Activated CD4-positive, alpha-beta memory T cell treated with anti-CD3 and anti-CD28 coated beads for 36 hours (primary cell): ENCODE results near the gene FBXO27. TPM values are rescaled to one million over a fixed set of nuclear protein-coding genes. Genes with fewer than 3 reads are reported as not detected.
"Not testable (repeated sequence)": the region's sequence is repeated elsewhere in the genome, so short reads cannot be mapped to it uniquely, and the experiment has no call there.

Experiments used
- CTCF ChIA-PET: fragments of 350-600 bp; sonication (Branson Sonifier 250); formaldehyde crosslinking; loops from one replicate; lab custom pipeline; 2021; ENCODE audit warnings: antibody characterized with exemption, inconsistent platforms; lab: Charles Lee
- POLR2A ChIA-PET: fragments of 350-600 bp; sonication (Branson Sonifier 250); formaldehyde crosslinking; loops from one replicate; lab custom pipeline; 2021; ENCODE audit warnings: antibody characterized with exemption; lab: Charles Lee
- DNase-seq: peaks from one replicate; pipeline ENCODE4 v3.0.0-alpha.2; 2020
- H3K27ac Mint-ChIP-seq: one replicate; pipeline ENCODE4 v1.8.0; 2021; ENCODE audit warnings: mixed read lengths
- H3K27me3 Mint-ChIP-seq: one replicate; pipeline ENCODE4 v1.8.0; 2021; ENCODE audit warnings: mixed read lengths
- H3K36me3 Mint-ChIP-seq: one replicate; pipeline ENCODE4 v1.8.0; 2021; ENCODE audit warnings: mixed read lengths
- H3K4me1 Mint-ChIP-seq: one replicate; pipeline ENCODE4 v1.8.0; 2021; ENCODE audit warnings: low read depth, mixed read lengths
- H3K4me3 Mint-ChIP-seq: one replicate; pipeline ENCODE4 v1.8.0; 2021; ENCODE audit warnings: mild to moderate bottlenecking, mixed read lengths
- H3K9me3 Mint-ChIP-seq: one replicate; pipeline ENCODE4 v1.8.0; 2021; ENCODE audit warnings: mixed read lengths
- intact Hi-C: fragments of 100-400 bp; cut with micrococcal nuclease; formaldehyde crosslinking; loops from one replicate; pipeline ENCODE4 v1.15.1; 2023
- total RNA-seq, 2 experiments: library from RNA; stranded (reverse); gene quantifications; one replicate each; pipeline ENCODE4 v1.2.3, GENCODE V29; 2021

The FBXO27 gene
- total RNA-seq, 2 experiments from 2014 or later: 2.2 to 2.4 TPM

- Mint-ChIP-seq H3K9me3 (no peaks in the 10 kb centered on the region), H3K4me1 (peaks cover 4% of the 10 kb centered on the region), H3K4me3 (no peak overlapping the region), H3K27ac (no peak overlapping the region), H3K36me3 (no peaks in the 10 kb centered on the region), H3K27me3 (peaks cover 24% of the 10 kb centered on the region)
- DNase-seq: no peak
- ChIA-PET POLR2A (no interaction called here), CTCF (no interaction called here)
- intact Hi-C loops: no loop called here
Observed at GRCh38 chr19:39003796-39004195, 28.6 kb downstream of the FBXO27 start.

GRCh38 chr19:39003188-39003587 lies 29.2 kb downstream of the FBXO27 start:
- peaks cover 21% of the 10 kb centered on the region for H3K27me3 Mint-ChIP-seq
- H3K36me3 Mint-ChIP-seq: no peaks in the 10 kb centered on the region
- no peak for DNase-seq
- POLR2A ChIA-PET: no interaction called here
- CTCF ChIA-PET: no interaction called here
- H3K9me3 Mint-ChIP-seq: no peaks in the 10 kb centered on the region
- intact Hi-C loops: no loop called here
- peaks cover 4% of the 10 kb centered on the region for H3K4me1 Mint-ChIP-seq
- no peak overlapping the region for H3K27ac Mint-ChIP-seq
- no peak overlapping the region for H3K4me3 Mint-ChIP-seq

GRCh38 chr19:39001041-39001440 lies 31.3 kb downstream of the FBXO27 start:
- POLR2A ChIA-PET: no interaction called here
- Mint-ChIP-seq H3K36me3 (no peaks in the 10 kb centered on the region), H3K27me3 (peaks cover 18% of the 10 kb centered on the region), H3K4me3 (no peak overlapping the region), H3K4me1 (no peaks in the 10 kb centered on the region), H3K9me3 (no peaks in the 10 kb centered on the region), H3K27ac (no peak overlapping the region)
- intact Hi-C loops: no loop called here
- no peak for DNase-seq
- CTCF ChIA-PET: interaction anchor here (0.6 kb wide), 1 partner anchor 18 kb away, joined by 3 read pairs; no protein-coding TSS in a partner anchor

- intact Hi-C loops, DNase-seq, H3K9me3 Mint-ChIP-seq, H3K36me3 Mint-ChIP-seq, CTCF ChIA-PET, POLR2A ChIA-PET, H3K27ac Mint-ChIP-seq, H3K4me1 Mint-ChIP-seq, H3K4me3 Mint-ChIP-seq: not testable (repeated sequence)
- peaks cover 19% of the 10 kb centered on the region for H3K27me3 Mint-ChIP-seq
Observed at GRCh38 chr19:38997576-38997975, 34.8 kb downstream of the FBXO27 start.

- Mint-ChIP-seq H3K27ac (no peak overlapping the region), H3K4me3 (no peak overlapping the region), H3K9me3 (no peaks in the 10 kb centered on the region), H3K36me3 (no peaks in the 10 kb centered on the region), H3K27me3 (peaks cover 31% of the 10 kb centered on the region), H3K4me1 (no peaks in the 10 kb centered on the region)
- CTCF ChIA-PET: no interaction called here
- POLR2A ChIA-PET: no interaction called here
- intact Hi-C loops: no loop called here
- DNase-seq: no peak
Observed at GRCh38 chr19:38993271-38993670, 39.1 kb downstream of the FBXO27 start.

- intact Hi-C loops: no loop called here
Observed at GRCh38 chr19:38990949-38991697, 41.2 kb downstream of the FBXO27 start.

GRCh38 chr19:38989614-38990013 lies 42.7 kb downstream of the FBXO27 start:
- CTCF ChIA-PET: interaction anchor here (0.6 kb wide), 1 partner anchor 174 kb away, joined by 4 read pairs; no protein-coding TSS in a partner anchor
- intact Hi-C loops, H3K4me3 Mint-ChIP-seq, H3K36me3 Mint-ChIP-seq, DNase-seq, H3K9me3 Mint-ChIP-seq, H3K4me1 Mint-ChIP-seq, POLR2A ChIA-PET, H3K27ac Mint-ChIP-seq: not testable (repeated sequence)
- H3K27me3 Mint-ChIP-seq: peaks cover 33% of the 10 kb centered on the region

More at GRCh38 chr19:38990949-38991697, 41.2 kb downstream of the FBXO27 start:
- POLR2A ChIA-PET: no interaction called here
- no peak overlapping the region for H3K27ac Mint-ChIP-seq
- no peaks in the 10 kb centered on the region for H3K9me3 Mint-ChIP-seq
- H3K4me1 Mint-ChIP-seq: no peaks in the 10 kb centered on the region
- no peak for DNase-seq
- CTCF ChIA-PET: no interaction called here
- no peak overlapping the region for H3K4me3 Mint-ChIP-seq
- no peaks in the 10 kb centered on the region for H3K36me3 Mint-ChIP-seq
- peaks cover 33% of the 10 kb centered on the region for H3K27me3 Mint-ChIP-seq

GRCh38 chr19:38989066-38989605 lies 43.2 kb downstream of the FBXO27 start:
- Mint-ChIP-seq H3K4me1 (no peaks in the 10 kb centered on the region), H3K9me3 (no peaks in the 10 kb centered on the region), H3K27me3 (peaks cover 31% of the 10 kb centered on the region), H3K4me3 (no peak overlapping the region), H3K27ac (no peak overlapping the region), H3K36me3 (no peaks in the 10 kb centered on the region)
- no peak for DNase-seq
- ChIA-PET CTCF (interaction anchor here (1.3 kb wide), 1 partner anchor 27 kb away, joined by 3 read pairs; no protein-coding TSS in a partner anchor), POLR2A (no interaction called here)
- intact Hi-C loops: no loop called here

GRCh38 chr19:38988627-38989026 lies 43.7 kb downstream of the FBXO27 start:
- not testable (repeated sequence) for H3K4me3 Mint-ChIP-seq

GRCh38 chr19:38987745-38988144 lies 44.6 kb downstream of the FBXO27 start:
- H3K9me3 Mint-ChIP-seq, DNase-seq, H3K27ac Mint-ChIP-seq, H3K36me3 Mint-ChIP-seq, H3K4me3 Mint-ChIP-seq, H3K4me1 Mint-ChIP-seq, POLR2A ChIA-PET, intact Hi-C loops: not testable (repeated sequence)
- CTCF ChIA-PET: interaction anchor here (1.3 kb wide), 1 partner anchor 26 kb away, joined by 3 read pairs; no protein-coding TSS in a partner anchor
- H3K27me3 Mint-ChIP-seq: peaks cover 21% of the 10 kb centered on the region

More at GRCh38 chr19:38988627-38989026, 43.7 kb downstream of the FBXO27 start:
- DNase-seq, H3K27ac Mint-ChIP-seq, intact Hi-C loops, POLR2A ChIA-PET, H3K9me3 Mint-ChIP-seq, H3K36me3 Mint-ChIP-seq, H3K4me1 Mint-ChIP-seq: not testable (repeated sequence)
- CTCF ChIA-PET: interaction anchor here (0.7 to 1.3 kb wide), 2 partner anchors 26 to 507 kb away, joined by 3 read pairs; no protein-coding TSS in a partner anchor
- peaks cover 29% of the 10 kb centered on the region for H3K27me3 Mint-ChIP-seq

GRCh38 chr19:38985262-38985661 lies 47.1 kb downstream of the FBXO27 start:
- Mint-ChIP-seq H3K4me1 (no peaks in the 10 kb centered on the region), H3K27ac (no peak overlapping the region), H3K9me3 (peaks cover 5% of the 10 kb centered on the region), H3K36me3 (peaks cover 3% of the 10 kb centered on the region), H3K27me3 (peaks cover 14% of the 10 kb centered on the region), H3K4me3 (no peak overlapping the region)
- ChIA-PET CTCF (interaction anchor here (0.9 kb wide), 1 partner anchor 8 kb away, joined by 3 read pairs; no protein-coding TSS in a partner anchor), POLR2A (no interaction called here)
- no peak for DNase-seq
- intact Hi-C loops: no loop called here

GRCh38 chr19:38980583-38981374 lies 51.6 kb downstream of the FBXO27 start:
- Mint-ChIP-seq H3K36me3 (peaks cover 3% of the 10 kb centered on the region), H3K9me3 (peaks cover 8% of the 10 kb centered on the region), H3K4me3 (no peak overlapping the region), H3K4me1 (peaks cover 20% of the 10 kb centered on the region), H3K27me3 (peaks cover 21% of the 10 kb centered on the region), H3K27ac (no peak overlapping the region)
- DNase-seq: no peak
- intact Hi-C loops: no loop called here
- CTCF ChIA-PET: no interaction called here
- POLR2A ChIA-PET: no interaction called here
